ENCODE measurements around the gene WLS.
A peak's percentile ranks its signal among the peaks of the same experiment; 100 is the strongest.

WLS gene

DNA sequence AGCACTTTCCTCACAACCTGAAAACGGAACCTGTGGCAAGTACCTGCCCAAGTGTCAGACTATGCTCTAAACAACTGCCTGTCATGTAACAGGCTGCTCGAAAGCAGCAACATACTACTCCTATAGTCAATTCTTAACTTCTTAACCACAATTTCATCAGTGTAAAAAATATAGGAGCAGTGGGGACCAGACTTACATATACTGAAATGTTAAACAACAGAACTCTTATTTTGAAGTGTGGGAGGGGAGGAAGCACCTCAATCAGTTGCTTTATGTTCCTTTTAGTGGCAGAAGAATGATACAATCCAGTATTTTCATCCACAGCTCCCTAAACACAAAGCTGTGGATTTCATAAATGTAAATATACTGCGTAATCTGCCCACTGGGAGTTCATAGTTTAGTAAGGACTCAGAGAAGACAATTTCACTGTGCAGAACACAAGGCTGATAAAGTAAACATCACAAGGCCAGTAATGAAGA lies 44.2 kb downstream of the WLS start:
- CTCF ChIA-PET, result no interaction called here
- POLR2A ChIA-PET, result no interaction called here
- DNase-seq (ENCODE audit: extremely low spot score), result no peak
- no peak for TF ChIP-seq BHLHE40 (IDR thresholded peaks at IDR 0.05; ENCODE audit: borderline replicate concordance)
- no peak for TF ChIP-seq SP1 (IDR thresholded peaks at IDR 0.05)
- no peak for TF ChIP-seq NFRKB (IDR thresholded peaks at IDR 0.05)
- TF ChIP-seq L3MBTL2 (conservative IDR thresholded peaks at IDR 0.05), result no peak
- no peak for TF ChIP-seq FOXA1 (IDR thresholded peaks at IDR 0.05)
- no peak for TF ChIP-seq HDGF (IDR thresholded peaks at IDR 0.05; ENCODE audit: borderline replicate concordance)
- no peak for TF ChIP-seq CTBP1 (IDR thresholded peaks at IDR 0.05; ENCODE audit: borderline replicate concordance)
- no peak for TF ChIP-seq SUZ12 (IDR thresholded peaks at IDR 0.05)
- no peak for TF ChIP-seq LEF1 (IDR thresholded peaks at IDR 0.05; ENCODE audit: borderline replicate concordance)
- TF ChIP-seq ARNT (IDR thresholded peaks at IDR 0.05), result no peak
- no peak for TF ChIP-seq FOXK2 (IDR thresholded peaks at IDR 0.05)
- TF ChIP-seq ELF4 (IDR thresholded peaks at IDR 0.05), result no peak
- no peak for TF ChIP-seq ZNF384 (IDR thresholded peaks at IDR 0.05)
- no peak for TF ChIP-seq TARDBP (IDR thresholded peaks at IDR 0.05)

- TF ChIP-seq BHLHE40 (IDR thresholded peaks at IDR 0.05; ENCODE audit: borderline replicate concordance) (no peak), ARNT (IDR thresholded peaks at IDR 0.05) (no peak), HDGF (IDR thresholded peaks at IDR 0.05; ENCODE audit: borderline replicate concordance) (no peak), L3MBTL2 (conservative IDR thresholded peaks at IDR 0.05) (no peak), FOXK2 (IDR thresholded peaks at IDR 0.05) (no peak)
- no peak for DNase-seq (ENCODE audit: extremely low spot score)
- CTCF ChIA-PET, result no interaction called here
- POLR2A ChIA-PET, result no interaction called here
Observed at GRCh38 chr1:68185743-68186142, 46.6 kb downstream of the WLS start.

GRCh38 chr1:68183895-68184294 lies 48.4 kb downstream of the WLS start:
- ChIA-PET CTCF (no interaction called here), POLR2A (no interaction called here)

GRCh38 chr1:68181165-68181556 lies 51.2 kb downstream of the WLS start:
- CTCF ChIA-PET, result no interaction called here
- no peak for TF ChIP-seq LEF1 (IDR thresholded peaks at IDR 0.05; ENCODE audit: borderline replicate concordance)
- no peak for TF ChIP-seq ELF4 (IDR thresholded peaks at IDR 0.05)
- no peak for TF ChIP-seq NFRKB (IDR thresholded peaks at IDR 0.05)
- TF ChIP-seq ARNT (IDR thresholded peaks at IDR 0.05), result no peak
- DNase-seq (ENCODE audit: extremely low spot score), result no peak
- POLR2A ChIA-PET, result no interaction called here

More at GRCh38 chr1:68183895-68184294, 48.4 kb downstream of the WLS start:
- TF ChIP-seq TARDBP (IDR thresholded peaks at IDR 0.05) (no peak), FOXA1 (IDR thresholded peaks at IDR 0.05) (no peak), L3MBTL2 (conservative IDR thresholded peaks at IDR 0.05) (no peak), FOXM1 (IDR thresholded peaks at IDR 0.05; ENCODE audit: borderline replicate concordance) (no peak), ARNT (IDR thresholded peaks at IDR 0.05) (no peak), ELF4 (IDR thresholded peaks at IDR 0.05) (no peak), ZNF384 (IDR thresholded peaks at IDR 0.05) (no peak), HDGF (IDR thresholded peaks at IDR 0.05; ENCODE audit: borderline replicate concordance) (no peak), FOXK2 (IDR thresholded peaks at IDR 0.05) (no peak), PKNOX1 (IDR thresholded peaks at IDR 0.05) (no peak), NFRKB (IDR thresholded peaks at IDR 0.05) (no peak), BHLHE40 (IDR thresholded peaks at IDR 0.05; ENCODE audit: borderline replicate concordance) (no peak)
- DNase-seq (ENCODE audit: extremely low spot score), result no peak

GRCh38 chr1:68180441-68181164 lies 51.7 kb downstream of the WLS start:
- POLR2A ChIA-PET, result no interaction called here
- DNase-seq (ENCODE audit: extremely low spot score), result no peak
- TF ChIP-seq CTBP1 (IDR thresholded peaks at IDR 0.05; ENCODE audit: borderline replicate concordance) (no peak), FOXA1 (IDR thresholded peaks at IDR 0.05) (no peak), TARDBP (IDR thresholded peaks at IDR 0.05) (no peak), ZNF384 (IDR thresholded peaks at IDR 0.05) (no peak)
- CTCF ChIA-PET, result no interaction called here

DNA sequence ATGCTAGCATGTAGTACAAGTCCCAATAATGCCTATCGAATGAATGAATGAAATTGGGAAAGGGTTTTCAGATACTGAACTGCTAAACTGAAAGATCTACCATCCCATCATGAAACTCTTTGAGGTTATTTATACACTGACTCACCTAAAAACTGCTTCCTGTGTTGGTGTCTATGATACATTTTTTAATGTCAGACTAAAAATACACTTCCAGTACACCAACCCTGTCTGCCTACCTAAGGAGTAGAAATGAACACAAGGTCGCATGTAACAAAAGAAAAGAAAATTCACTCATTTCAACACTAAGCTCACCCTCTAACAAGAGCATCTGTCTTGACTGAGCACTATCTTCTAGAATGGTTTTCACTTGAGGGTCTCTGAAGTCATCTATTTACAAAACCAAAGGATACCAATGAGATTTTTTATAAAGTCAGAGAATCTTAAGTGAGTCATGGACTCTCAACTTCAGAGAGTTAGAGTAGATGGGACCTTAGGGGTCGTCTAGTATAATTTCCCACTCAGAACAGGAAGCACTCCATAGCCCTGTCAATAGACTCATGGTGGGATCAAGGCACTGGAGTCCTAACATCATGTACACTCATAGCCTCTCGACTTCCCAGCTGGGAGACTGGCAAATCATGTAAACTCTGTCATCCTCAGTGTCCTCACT lies 53.4 kb downstream of the WLS start:
- no peak for DNase-seq (ENCODE audit: extremely low spot score)
- ChIA-PET CTCF (no interaction called here), POLR2A (no interaction called here)
- TF ChIP-seq CTBP1 (IDR thresholded peaks at IDR 0.05; ENCODE audit: borderline replicate concordance) (no peak), HDGF (IDR thresholded peaks at IDR 0.05; ENCODE audit: borderline replicate concordance) (no peak), ZNF384 (IDR thresholded peaks at IDR 0.05) (no peak), FOXK2 (IDR thresholded peaks at IDR 0.05) (no peak), BHLHE40 (IDR thresholded peaks at IDR 0.05; ENCODE audit: borderline replicate concordance) (no peak)

- peak; percentile 45 for DNase-seq (ENCODE audit: extremely low spot score)
- ChIA-PET CTCF (no interaction called here), POLR2A (no interaction called here)
- TF ChIP-seq CTBP1 (IDR thresholded peaks at IDR 0.05; ENCODE audit: borderline replicate concordance), result no peak
- no peak for TF ChIP-seq HDGF (IDR thresholded peaks at IDR 0.05; ENCODE audit: borderline replicate concordance)
- TF ChIP-seq L3MBTL2 (conservative IDR thresholded peaks at IDR 0.05), result no peak
- TF ChIP-seq FOXA1 (IDR thresholded peaks at IDR 0.05), result no peak
- TF ChIP-seq NFRKB (IDR thresholded peaks at IDR 0.05), result no peak
- TF ChIP-seq SP1 (IDR thresholded peaks at IDR 0.05), result no peak
- no peak for TF ChIP-seq SUZ12 (IDR thresholded peaks at IDR 0.05)
- TF ChIP-seq ELF4 (IDR thresholded peaks at IDR 0.05), result no peak
- no peak for TF ChIP-seq TARDBP (IDR thresholded peaks at IDR 0.05)
- TF ChIP-seq FOXK2 (IDR thresholded peaks at IDR 0.05), result no peak
- TF ChIP-seq ARNT (IDR thresholded peaks at IDR 0.05), result no peak
- TF ChIP-seq BHLHE40 (IDR thresholded peaks at IDR 0.05; ENCODE audit: borderline replicate concordance), result no peak
- TF ChIP-seq FOXM1 (IDR thresholded peaks at IDR 0.05; ENCODE audit: borderline replicate concordance), result no peak
- TF ChIP-seq PKNOX1 (IDR thresholded peaks at IDR 0.05), result no peak
- no peak for TF ChIP-seq LEF1 (IDR thresholded peaks at IDR 0.05; ENCODE audit: borderline replicate concordance)
- TF ChIP-seq ZNF384 (IDR thresholded peaks at IDR 0.05), result no peak
Observed at GRCh38 chr1:68175621-68176398, 56.5 kb downstream of the WLS start.

Data from HEK293T (cell line).